Neutrophil (primary cell): Measurements from ENCODE around the gene ITGB2.

Experiments
- H3K27ac ChIP-seq: fragments of 200-600 bp; sonication (generic); 2 replicates; pipeline ENCODE4 v1.5.1; 2016; ENCODE audit warnings: mild to moderate bottlenecking, moderate library complexity
- H3K27me3 ChIP-seq: fragments of 200-600 bp; sonication (generic); 2 replicates; pipeline ENCODE4 v1.6.0; 2016; ENCODE audit warnings: mild to moderate bottlenecking
- H3K36me3 ChIP-seq: fragments of 200-600 bp; sonication (generic); 2 replicates; pipeline ENCODE4 v1.5.1; 2017
- H3K4me1 ChIP-seq, 2 experiments: fragments of 200-600 bp in 1 of 2; sonication (generic) in 1 of 2; 1 replicate in 1 of 2; 2 replicates in 1 of 2; pipeline versions ENCODE4 v1.5.1 to v1.6.1; 2013 to 2016; ENCODE audit warnings: low read depth in 1 of 2, low read length in 1 of 2, mild to moderate bottlenecking in 1 of 2, moderate library complexity in 1 of 2; ENCODE audit not compliant: control insufficient read depth in 1 of 2, insufficient read depth in 1 of 2
- H3K4me3 ChIP-seq, 2 experiments: fragments of 200-600 bp in 1 of 2; sonication (generic) in 1 of 2; 1 replicate in 1 of 2; 2 replicates in 1 of 2; pipeline ENCODE4 v1.5.1; 2013 to 2016; ENCODE audit warnings: low read depth in 1 of 2, low read length in 1 of 2, mild to moderate bottlenecking in 1 of 2, moderate library complexity in 1 of 2
- H3K9me3 ChIP-seq: fragments of 200-600 bp; sonication (generic); 2 replicates; pipeline ENCODE4 v1.5.1; 2016
- TF ChIP-seq, protein P1 (sequence below): fragments of 200-600 bp; sonication (generic); IDR thresholded peaks from 2 replicates; pipeline ENCODE4 v1.5.1; 2016; ENCODE audit warnings: antibody characterized with exemption

ITGB2 gene

DNA sequence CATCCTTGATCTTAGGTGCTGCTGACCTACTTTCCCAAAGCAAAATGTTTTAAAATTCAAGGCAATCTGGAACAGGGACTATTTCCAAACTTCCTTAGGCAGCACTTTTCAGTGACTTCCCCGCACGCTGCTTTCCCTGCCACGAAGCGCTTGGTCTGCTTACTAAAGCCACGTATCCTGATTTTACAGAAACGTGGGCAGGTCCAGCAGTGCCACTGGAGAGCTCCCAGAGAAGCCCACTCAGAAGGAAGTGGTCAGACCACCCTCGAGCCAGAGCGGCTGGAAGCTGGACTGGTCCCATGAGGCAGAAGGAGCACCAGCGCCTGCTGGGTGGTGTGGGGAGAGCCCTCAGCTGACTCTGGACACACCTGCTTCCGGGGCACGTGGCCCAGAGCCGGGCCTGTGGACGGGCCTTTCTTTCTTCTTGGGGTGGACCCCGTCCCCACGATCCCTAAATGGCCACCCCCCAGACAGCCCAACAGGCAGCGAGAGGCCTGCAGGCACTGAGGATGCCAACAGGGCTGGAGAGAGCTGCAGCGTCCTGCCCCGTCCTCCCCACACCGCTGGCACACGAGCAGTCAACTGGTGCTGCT lies 70.4 kb downstream of the ITGB2 start:
- no peak overlapping the region for H3K4me3 ChIP-seq
- H3K27ac ChIP-seq, result peak overlapping the region; percentile 13
- H3K4me1 ChIP-seq, result peaks cover 42 to 43% of the 10 kb centered on the region in 2 experiments
- TF ChIP-seq, protein P1, sequence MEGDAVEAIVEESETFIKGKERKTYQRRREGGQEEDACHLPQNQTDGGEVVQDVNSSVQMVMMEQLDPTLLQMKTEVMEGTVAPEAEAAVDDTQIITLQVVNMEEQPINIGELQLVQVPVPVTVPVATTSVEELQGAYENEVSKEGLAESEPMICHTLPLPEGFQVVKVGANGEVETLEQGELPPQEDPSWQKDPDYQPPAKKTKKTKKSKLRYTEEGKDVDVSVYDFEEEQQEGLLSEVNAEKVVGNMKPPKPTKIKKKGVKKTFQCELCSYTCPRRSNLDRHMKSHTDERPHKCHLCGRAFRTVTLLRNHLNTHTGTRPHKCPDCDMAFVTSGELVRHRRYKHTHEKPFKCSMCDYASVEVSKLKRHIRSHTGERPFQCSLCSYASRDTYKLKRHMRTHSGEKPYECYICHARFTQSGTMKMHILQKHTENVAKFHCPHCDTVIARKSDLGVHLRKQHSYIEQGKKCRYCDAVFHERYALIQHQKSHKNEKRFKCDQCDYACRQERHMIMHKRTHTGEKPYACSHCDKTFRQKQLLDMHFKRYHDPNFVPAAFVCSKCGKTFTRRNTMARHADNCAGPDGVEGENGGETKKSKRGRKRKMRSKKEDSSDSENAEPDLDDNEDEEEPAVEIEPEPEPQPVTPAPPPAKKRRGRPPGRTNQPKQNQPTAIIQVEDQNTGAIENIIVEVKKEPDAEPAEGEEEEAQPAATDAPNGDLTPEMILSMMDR, result no peak
- no peaks in the 10 kb centered on the region for H3K9me3 ChIP-seq
- H3K27me3 ChIP-seq, result no peaks in the 10 kb centered on the region
- H3K36me3 ChIP-seq, result peaks cover 67% of the 10 kb centered on the region

DNA sequence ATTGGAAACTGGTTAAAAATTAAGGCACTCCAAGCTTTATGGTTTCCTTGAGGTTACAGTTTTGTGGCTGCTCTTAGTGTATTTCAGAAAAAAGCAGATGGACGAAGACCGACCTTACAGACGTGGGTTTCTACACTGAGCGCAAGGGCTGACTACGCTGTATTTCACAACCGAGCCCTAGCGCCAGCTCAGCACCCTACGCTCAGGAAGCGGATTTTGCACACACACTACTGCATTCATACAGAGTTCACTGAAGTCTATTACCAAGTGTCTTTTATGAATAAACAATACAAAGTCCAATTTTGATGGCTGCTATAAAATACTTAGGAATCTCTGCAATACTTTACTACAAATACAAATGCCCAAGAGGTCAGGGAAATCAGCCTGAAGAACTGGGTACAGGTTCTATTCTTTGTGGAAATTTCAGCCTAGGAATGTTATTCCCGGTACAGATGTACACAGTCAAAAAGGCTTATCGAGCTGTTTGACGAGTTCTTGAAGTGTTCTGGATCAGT lies 71.0 kb downstream of the ITGB2 start:
- TF ChIP-seq, protein P1, result no peak
- Histone ChIP-seq H3K27ac (peak overlapping the region; percentile 13), H3K4me1 (peaks cover 38 to 39% of the 10 kb centered on the region in 2 experiments), H3K27me3 (no peaks in the 10 kb centered on the region), H3K36me3 (peaks cover 61% of the 10 kb centered on the region), H3K4me3 (no peak overlapping the region), H3K9me3 (no peaks in the 10 kb centered on the region)

DNA sequence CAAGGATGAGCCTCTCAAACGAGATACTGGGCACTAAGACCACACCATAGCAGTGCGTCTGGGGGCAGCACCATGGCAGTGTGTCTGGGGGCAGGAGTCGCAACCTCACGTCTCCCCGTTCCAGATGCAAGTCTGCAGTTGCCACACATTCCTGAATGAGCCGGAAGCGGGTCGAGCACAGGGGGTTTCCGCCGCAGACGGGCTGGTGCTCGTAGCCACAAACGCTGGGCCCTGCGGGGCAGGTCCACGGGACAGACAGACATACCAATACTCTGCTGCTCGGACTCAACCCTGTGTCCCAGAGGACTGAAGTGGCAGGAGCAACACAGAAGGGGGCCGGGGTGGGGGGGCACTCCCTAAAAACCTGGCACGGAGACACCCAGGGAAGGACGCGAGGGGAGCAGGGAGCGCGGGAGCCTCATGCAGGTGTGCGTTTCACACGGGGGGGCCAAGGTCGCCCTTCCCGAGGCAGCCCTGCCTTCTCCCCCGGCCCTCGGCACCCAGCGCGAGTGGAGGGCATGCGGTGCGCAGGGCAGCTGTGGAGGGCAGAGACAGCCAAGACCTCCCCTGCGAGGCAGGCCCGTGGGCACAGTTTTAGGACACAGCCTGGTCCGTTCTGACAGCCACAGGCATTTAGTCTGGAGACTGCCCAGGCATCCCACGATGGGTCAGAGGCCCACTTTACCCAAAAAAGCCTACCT lies 71.7 kb downstream of the ITGB2 start:
- H3K4me3 ChIP-seq, result no peak overlapping the region
- peak overlapping the region; percentile 13 for H3K27ac ChIP-seq
- TF ChIP-seq, protein P1, result no peak
- H3K4me1 ChIP-seq, result peaks cover 31 to 32% of the 10 kb centered on the region in 2 experiments
- no peaks in the 10 kb centered on the region for H3K27me3 ChIP-seq
- no peaks in the 10 kb centered on the region for H3K9me3 ChIP-seq
- peaks cover 54% of the 10 kb centered on the region for H3K36me3 ChIP-seq

DNA sequence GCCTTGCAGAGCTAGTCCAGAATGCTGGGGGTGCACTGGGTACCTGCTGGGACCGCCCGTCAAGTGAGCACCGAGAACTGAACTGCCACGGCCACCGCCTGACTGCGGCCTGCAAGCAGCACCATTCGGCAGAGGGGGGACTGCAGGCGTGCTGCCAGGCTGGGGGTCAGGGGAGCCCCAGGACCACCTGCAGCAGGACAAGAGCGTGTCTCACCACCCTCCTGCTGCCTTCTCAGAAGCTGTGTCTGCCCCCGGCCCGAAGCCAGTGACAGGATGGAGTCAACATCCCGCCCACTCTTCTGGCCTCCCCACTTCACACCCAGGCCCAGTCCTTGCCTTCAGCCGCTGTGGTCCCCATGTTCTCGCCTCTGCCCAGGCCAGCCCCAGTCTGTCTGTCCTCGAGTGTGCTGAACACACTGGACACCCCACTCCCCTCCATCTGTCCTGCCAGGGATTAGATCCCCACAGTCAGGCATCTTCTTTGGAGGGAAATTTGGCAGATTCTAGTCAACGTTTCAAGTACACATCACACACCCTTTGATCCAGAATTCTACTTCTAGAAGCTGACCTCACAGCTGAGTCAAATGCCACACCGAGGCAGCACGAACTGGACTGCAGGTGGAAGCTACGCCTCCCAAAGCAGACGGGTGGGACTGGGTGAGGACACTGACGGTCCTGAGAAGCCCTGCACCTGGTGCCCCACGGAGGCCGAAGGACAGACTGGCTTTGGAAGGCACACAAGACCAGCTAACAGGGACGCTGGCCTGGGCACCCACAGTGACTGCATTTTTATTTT lies 73.2 kb downstream of the ITGB2 start:
- no peaks in the 10 kb centered on the region for H3K9me3 ChIP-seq
- H3K4me1 ChIP-seq, result peaks cover 29 to 30% of the 10 kb centered on the region in 2 experiments
- peaks cover 40% of the 10 kb centered on the region for H3K36me3 ChIP-seq
- TF ChIP-seq, protein P1, result no peak
- H3K4me3 ChIP-seq, result no peak overlapping the region
- H3K27me3 ChIP-seq, result no peaks in the 10 kb centered on the region
- no peak overlapping the region for H3K27ac ChIP-seq

DNA sequence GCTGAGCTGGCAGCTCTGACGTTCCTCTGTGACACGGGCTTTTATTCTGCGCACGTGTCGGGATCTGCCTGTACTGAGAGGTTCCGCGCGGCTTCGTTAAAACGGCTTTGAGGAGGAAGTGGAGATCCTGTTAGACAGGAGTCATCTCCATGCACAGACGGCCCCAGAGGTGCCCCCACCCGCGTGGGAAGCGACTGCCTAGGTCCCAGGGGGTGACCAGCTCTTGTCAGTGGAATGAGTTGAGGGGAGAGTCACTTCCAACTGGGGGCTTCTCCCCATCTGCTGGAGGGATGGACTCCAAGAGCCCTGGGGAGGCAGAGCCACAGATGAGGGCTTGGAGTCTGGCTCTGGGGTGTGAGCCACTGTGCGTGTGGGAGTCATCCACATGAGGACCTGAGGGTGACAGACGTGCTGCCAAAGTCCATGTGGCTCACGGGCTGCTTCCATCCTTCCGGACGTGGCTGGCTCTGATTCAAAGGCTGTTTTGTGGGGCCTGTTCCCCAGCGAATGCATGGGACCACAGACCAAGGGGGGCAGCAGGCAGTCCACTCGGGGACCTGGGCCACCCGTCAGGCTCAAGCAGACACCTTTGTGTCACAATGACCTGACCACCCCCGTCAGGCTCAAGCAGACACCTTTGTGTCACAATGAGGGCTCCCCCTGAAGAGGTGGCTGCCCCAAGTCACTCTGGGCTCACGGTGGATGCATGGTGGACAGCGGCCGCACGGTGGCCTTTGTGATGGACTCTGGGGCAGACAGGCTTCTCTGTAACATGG lies 74.0 kb downstream of the ITGB2 start:
- TF ChIP-seq, protein P1, result no peak
- peaks cover 29 to 30% of the 10 kb centered on the region in 2 experiments for H3K4me1 ChIP-seq
- peak overlapping the region; percentile 57 for H3K27ac ChIP-seq
- no peaks in the 10 kb centered on the region for H3K9me3 ChIP-seq
- no peaks in the 10 kb centered on the region for H3K27me3 ChIP-seq
- peak overlapping the region; percentile 33 to 53 for H3K4me3 ChIP-seq
- peaks cover 32% of the 10 kb centered on the region for H3K36me3 ChIP-seq
